Right lobe of liver (tissue), 6 donors: Measurements from ENCODE around the gene EDARADD. TPM values are rescaled to one million over a fixed set of nuclear protein-coding genes. Genes with fewer than 3 reads are reported as not detected.
"Not testable (repeated sequence)": the region's sequence is repeated elsewhere in the genome, so short reads cannot be mapped to it uniquely, and the experiment has no call there.

Experiments
- ATAC-seq, 4 donors: fragments of 200-7000 bp; cut with Tn5 transposase; one replicate each; pipeline ENCODE4 v1.9.1; 2020; ENCODE audit warnings: mild to moderate bottlenecking in 4 of 4, moderate library complexity in 4 of 4
- DNase-seq, 3 donors: peaks; one replicate each; pipeline ENCODE4 v3.0.0-alpha.2; 2020
- H3K27ac ChIP-seq, 3 donors: fragments of 200-600 bp; one replicate each; pipeline ENCODE4 v1.8.0; 2022
- H3K27me3 ChIP-seq, 2 donors: fragments of 200-600 bp; one replicate each; pipeline ENCODE4 v1.8.0; 2022
- H3K36me3 ChIP-seq, 4 donors: fragments of 200-600 bp; sonication (generic) in 1 of 4; one replicate each; pipeline versions ENCODE4 v1.5.1 to v1.8.0; 2017 to 2022; ENCODE audit warnings: control low read depth in 1 of 4
- H3K4me1 ChIP-seq, 4 donors: fragments of 200-600 bp; sonication (generic) in 1 of 4; one replicate each; pipeline versions ENCODE4 v1.5.1 to v1.8.0; 2017 to 2022; ENCODE audit warnings: control low read depth in 1 of 4
- H3K4me3 ChIP-seq, 3 donors: fragments of 200-600 bp; one replicate each; pipeline ENCODE4 v1.8.0; 2022
- H3K9me3 ChIP-seq, 4 donors: fragments of 200-600 bp; sonication (generic) in 1 of 4; one replicate each; pipeline versions ENCODE4 v1.5.1 to v1.8.0; 2017 to 2022; ENCODE audit warnings: control low read depth in 1 of 4
- POLR2A ChIP-seq: fragments of 450-650 bp; IDR thresholded peaks from one replicate; pipeline ENCODE4 v1.6.1; 2017; ENCODE audit warnings: antibody characterized with exemption, mild to moderate bottlenecking
- WGBS: methylation state at CpG from one replicate; pipeline ENCODE4 v1.1.6; 2018; ENCODE audit warnings: low coverage, low lambda C conversion rate; ENCODE audit not compliant: insufficient coverage; ENCODE audit errors: missing lambda C conversion rate; 5-methylcytosine and 5-hydroxymethylcytosine counted together
- intact Hi-C, 2 donors: fragments of 100-400 bp; cut with DNase I; formaldehyde crosslinking; loops; one replicate each; pipeline versions ENCODE4 v1.11.2 to v1.14.1; 2022
- total RNA-seq, 6 experiments: library from RNA; depleted of rRNA in 2 of 6; stranded (reverse); fragments of >200 nt in 2 of 6; fragmentation: NEBNext Ultra II Directional in 3 of 6; extraction: Animal tissue kit (Norgen Biotek cat#: 25700) in 3 of 6; gene quantifications; one replicate each; pipeline versions ENCODE4 v1.1.0 to v1.2.4, GENCODE V29; 2016 to 2023
- TF ChIP-seq, protein P1 (sequence below), 4 donors: fragments of 200-600 bp in 3 of 4; fragments of 450-650 bp in 1 of 4; IDR thresholded peaks; one replicate each; pipeline versions ENCODE4 v1.5.1 to v1.8.0; 2016 to 2022; ENCODE audit warnings: antibody characterized with exemption in 4 of 4, mild to moderate bottlenecking in 2 of 4
- donor health status: DM: no; HTN: yes; CAD: no.
- donor health status: DM: no; HTN: no; CAD: no.
- donor health status: DM: no; HTN: no; CAD: no.
- donor health status: DM: no; HTN: yes; CAD: no.
- donor health status: DM: no; HTN: yes; CAD: no.

Gene EDARADD
- total RNA-seq, 6 experiments from 2014 or later, result 0.16 to 1.2 (median 0.26) TPM; not detected in 1

DNA sequence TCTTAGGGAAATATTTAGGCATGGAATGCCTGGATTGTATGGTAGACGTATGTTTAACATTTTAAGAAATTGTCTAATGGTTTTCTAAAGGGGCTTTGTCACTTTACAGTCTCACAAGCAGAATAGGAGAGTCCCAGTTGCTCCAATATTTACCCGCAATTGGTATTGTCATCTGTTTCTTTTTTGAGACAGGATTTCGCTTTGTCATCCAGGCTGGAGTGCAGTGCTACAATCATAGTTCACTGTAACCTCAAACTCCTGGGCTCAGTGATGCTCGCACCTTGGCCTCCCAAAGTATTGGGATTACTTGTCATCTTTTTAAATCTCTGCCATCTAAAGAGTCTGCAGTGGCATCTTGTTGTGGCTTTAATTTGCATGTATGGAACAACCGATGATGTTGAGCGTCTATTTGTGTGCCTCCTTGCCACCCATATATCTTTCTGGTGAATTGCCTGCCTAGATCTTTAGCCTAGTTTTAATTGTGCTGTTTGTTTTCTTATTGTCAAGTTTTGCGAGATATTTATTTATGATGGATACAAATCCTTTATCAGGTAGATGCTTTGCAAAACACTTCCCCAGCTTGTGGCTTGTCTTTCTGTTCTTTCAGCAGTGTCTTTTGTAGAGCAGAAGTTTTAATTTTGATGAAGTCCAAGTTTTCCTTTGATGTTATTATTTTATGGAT is 32.0 kb upstream of the EDARADD start:
- H3K4me3 ChIP-seq, result no peak overlapping the region
- H3K27me3 ChIP-seq, result no peaks in the 10 kb centered on the region
- H3K9me3 ChIP-seq, result no peaks in the 10 kb centered on the region
- no peaks in the 10 kb centered on the region for H3K36me3 ChIP-seq
- 81% methylated on average over 6 of the region's 7 CpGs for WGBS
- no peaks in the 10 kb centered on the region for H3K4me1 ChIP-seq
- TF ChIP-seq POLR2A, result no peak
- TF ChIP-seq, protein P1, sequence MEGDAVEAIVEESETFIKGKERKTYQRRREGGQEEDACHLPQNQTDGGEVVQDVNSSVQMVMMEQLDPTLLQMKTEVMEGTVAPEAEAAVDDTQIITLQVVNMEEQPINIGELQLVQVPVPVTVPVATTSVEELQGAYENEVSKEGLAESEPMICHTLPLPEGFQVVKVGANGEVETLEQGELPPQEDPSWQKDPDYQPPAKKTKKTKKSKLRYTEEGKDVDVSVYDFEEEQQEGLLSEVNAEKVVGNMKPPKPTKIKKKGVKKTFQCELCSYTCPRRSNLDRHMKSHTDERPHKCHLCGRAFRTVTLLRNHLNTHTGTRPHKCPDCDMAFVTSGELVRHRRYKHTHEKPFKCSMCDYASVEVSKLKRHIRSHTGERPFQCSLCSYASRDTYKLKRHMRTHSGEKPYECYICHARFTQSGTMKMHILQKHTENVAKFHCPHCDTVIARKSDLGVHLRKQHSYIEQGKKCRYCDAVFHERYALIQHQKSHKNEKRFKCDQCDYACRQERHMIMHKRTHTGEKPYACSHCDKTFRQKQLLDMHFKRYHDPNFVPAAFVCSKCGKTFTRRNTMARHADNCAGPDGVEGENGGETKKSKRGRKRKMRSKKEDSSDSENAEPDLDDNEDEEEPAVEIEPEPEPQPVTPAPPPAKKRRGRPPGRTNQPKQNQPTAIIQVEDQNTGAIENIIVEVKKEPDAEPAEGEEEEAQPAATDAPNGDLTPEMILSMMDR (IDR thresholded peaks at IDR 0.05), result no peak
- no peak overlapping the region for H3K27ac ChIP-seq
- intact Hi-C loops, result no loop called here
- DNase-seq, result no peak
- no peak for ATAC-seq

DNA sequence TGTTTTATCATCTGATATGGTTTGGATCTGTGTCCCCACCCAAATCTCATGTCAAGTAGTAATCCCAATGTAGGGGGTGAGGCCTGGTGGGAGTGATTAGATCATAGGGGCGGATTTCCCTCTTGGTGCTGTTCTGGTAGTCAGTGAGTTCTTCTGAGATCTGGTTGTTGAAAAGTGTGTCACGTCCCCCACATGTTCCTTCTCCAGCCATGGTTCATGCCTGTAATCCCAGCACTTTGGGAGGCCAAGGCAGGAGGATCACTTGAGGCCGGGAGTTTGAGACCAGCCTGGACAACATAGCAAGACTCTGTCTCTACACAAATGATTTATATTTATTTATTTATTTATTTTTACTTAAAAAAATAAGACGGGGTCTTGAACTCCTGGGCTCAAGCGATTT is 30.8 kb upstream of the EDARADD start:
- Histone ChIP-seq H3K4me3 (no peak overlapping the region), H3K27ac (no peak overlapping the region), H3K9me3 (no peaks in the 10 kb centered on the region), H3K36me3 (no peaks in the 10 kb centered on the region), H3K4me1 (no peaks in the 10 kb centered on the region), H3K27me3 (no peaks in the 10 kb centered on the region)
- no peak for ATAC-seq
- DNase-seq, result no peak
- intact Hi-C loops, result no loop called here
- WGBS, result 90% methylated on average over 5 of the region's 5 CpGs
- TF ChIP-seq, protein P1 (IDR thresholded peaks at IDR 0.05), result no peak
- TF ChIP-seq POLR2A, result no peak

DNA sequence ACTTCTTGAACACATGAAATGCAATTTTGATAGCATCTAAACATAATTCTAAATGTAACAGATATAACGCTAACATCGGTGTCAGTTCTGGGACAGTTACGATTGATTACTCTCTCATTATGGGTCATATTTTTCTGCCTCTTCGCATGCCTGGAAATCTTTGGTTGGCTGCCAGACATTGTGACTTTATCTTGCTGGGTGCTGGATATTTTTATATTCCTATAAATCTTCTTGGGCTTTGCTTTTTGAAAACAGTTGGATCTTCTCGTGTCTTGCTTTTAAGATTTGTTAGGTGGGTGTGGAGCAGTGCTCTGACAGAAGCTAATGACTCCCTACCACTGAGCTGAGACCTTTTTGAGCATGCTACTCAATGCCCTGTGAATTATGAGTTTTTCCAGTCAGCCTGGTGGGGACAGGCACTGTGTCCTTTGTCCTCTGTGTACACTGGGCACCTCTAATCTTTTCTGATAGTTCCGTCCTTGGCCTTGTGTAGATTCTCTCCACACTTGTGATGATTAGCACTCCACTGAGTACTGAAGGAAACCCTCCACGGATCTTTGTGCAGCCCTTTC is 28.0 kb upstream of the EDARADD start:
- no peak for TF ChIP-seq POLR2A
- TF ChIP-seq, protein P1 (IDR thresholded peaks at IDR 0.05), result no peak
- Histone ChIP-seq H3K27me3 (no peaks in the 10 kb centered on the region), H3K27ac (no peak overlapping the region), H3K4me1 (no peaks in the 10 kb centered on the region), H3K9me3 (no peaks in the 10 kb centered on the region), H3K36me3 (no peaks in the 10 kb centered on the region), H3K4me3 (no peak overlapping the region)
- ATAC-seq (peak; percentile 28 to 57 (median 38)), DNase-seq (no peak)
- WGBS, result 54% methylated on average over 7 of the region's 7 CpGs
- intact Hi-C loops, result no loop called here

DNA sequence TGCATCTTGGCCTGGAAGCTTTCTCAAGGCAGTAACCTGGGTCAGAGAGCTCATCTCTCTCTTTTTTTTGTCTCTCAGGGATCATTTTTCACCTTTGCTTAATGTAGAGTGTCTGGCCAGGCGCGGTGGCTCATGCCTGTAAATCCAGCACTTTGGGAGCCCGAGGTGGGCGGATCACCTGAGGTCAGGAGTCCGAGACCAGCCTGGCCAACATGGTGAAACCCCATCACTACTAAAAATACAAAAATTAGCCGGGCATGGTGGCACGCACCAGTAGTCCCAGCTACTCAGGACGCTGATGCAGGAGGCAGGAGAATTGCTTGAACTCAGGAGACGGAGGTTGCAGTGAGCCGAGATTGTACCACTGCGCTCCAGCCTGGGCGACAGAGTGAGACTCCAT is 27.4 kb upstream of the EDARADD start:
- H3K9me3 ChIP-seq, H3K27me3 ChIP-seq, H3K27ac ChIP-seq, H3K36me3 ChIP-seq, H3K4me3 ChIP-seq, H3K4me1 ChIP-seq, DNase-seq, intact Hi-C loops, ATAC-seq: not testable (repeated sequence)
- WGBS, result 87% methylated on average over 9 of the region's 12 CpGs

DNA sequence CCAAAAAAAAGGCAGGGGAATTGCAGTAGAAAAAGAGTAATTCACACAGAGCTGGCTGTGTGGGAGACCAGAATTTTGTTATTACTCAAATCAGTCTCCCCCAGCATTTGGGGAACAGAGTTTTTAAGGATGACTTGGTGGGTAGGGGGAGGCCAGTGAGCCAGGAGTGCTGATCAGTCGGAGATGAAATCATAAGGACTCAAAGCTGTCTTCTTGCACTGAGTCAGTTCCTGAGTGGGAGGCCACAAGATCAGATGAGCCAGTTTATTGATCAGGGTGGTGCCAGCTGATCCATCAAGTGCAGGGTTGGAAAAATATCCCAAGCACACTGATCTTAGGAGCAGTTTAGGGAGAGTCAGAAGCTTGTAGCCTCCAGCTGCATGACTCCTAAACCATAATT is 23.7 kb upstream of the EDARADD start:
- no peaks in the 10 kb centered on the region for H3K9me3 ChIP-seq

More for the DNA sequence above, 23.7 kb upstream of the EDARADD start:
- ATAC-seq, result no peak
- intact Hi-C loops, result no loop called here
- Histone ChIP-seq H3K36me3 (no peaks in the 10 kb centered on the region), H3K27ac (no peak overlapping the region), H3K27me3 (no peaks in the 10 kb centered on the region), H3K4me3 (no peak overlapping the region), H3K4me1 (no peaks in the 10 kb centered on the region)
- DNase-seq, result no peak
- no peak for TF ChIP-seq POLR2A
- TF ChIP-seq, protein P1 (IDR thresholded peaks at IDR 0.05), result no peak
- WGBS, result 25% methylated on average over 1 of the region's 1 CpG
